Right lobe of liver (tissue), 6 donors: ENCODE results near the gene LGR5. TPM values are rescaled to one million over a fixed set of nuclear protein-coding genes. Genes with fewer than 3 reads are reported as not detected.

Source experiments
- ATAC-seq, 4 donors: fragments of 200-7000 bp; cut with Tn5 transposase; one replicate each; pipeline ENCODE4 v1.9.1; 2020; ENCODE audit warnings: mild to moderate bottlenecking in 4 of 4, moderate library complexity in 4 of 4
- DNase-seq, 3 donors: peaks; one replicate each; pipeline ENCODE4 v3.0.0-alpha.2; 2020
- H3K27ac ChIP-seq, 3 donors: fragments of 200-600 bp; one replicate each; pipeline ENCODE4 v1.8.0; 2022
- H3K27me3 ChIP-seq, 2 donors: fragments of 200-600 bp; one replicate each; pipeline ENCODE4 v1.8.0; 2022
- H3K36me3 ChIP-seq, 4 donors: fragments of 200-600 bp; sonication (generic) in 1 of 4; one replicate each; pipeline versions ENCODE4 v1.5.1 to v1.8.0; 2017 to 2022; ENCODE audit warnings: control low read depth in 1 of 4
- H3K4me1 ChIP-seq, 4 donors: fragments of 200-600 bp; sonication (generic) in 1 of 4; one replicate each; pipeline versions ENCODE4 v1.5.1 to v1.8.0; 2017 to 2022; ENCODE audit warnings: control low read depth in 1 of 4
- H3K4me3 ChIP-seq, 3 donors: fragments of 200-600 bp; one replicate each; pipeline ENCODE4 v1.8.0; 2022
- H3K9me3 ChIP-seq, 4 donors: fragments of 200-600 bp; sonication (generic) in 1 of 4; one replicate each; pipeline versions ENCODE4 v1.5.1 to v1.8.0; 2017 to 2022; ENCODE audit warnings: control low read depth in 1 of 4
- CTCF ChIP-seq, 4 donors: fragments of 200-600 bp in 3 of 4; fragments of 450-650 bp in 1 of 4; IDR thresholded peaks; one replicate each; pipeline versions ENCODE4 v1.5.1 to v1.8.0; 2016 to 2022; ENCODE audit warnings: antibody characterized with exemption in 4 of 4, mild to moderate bottlenecking in 2 of 4
- POLR2A ChIP-seq: fragments of 450-650 bp; IDR thresholded peaks from one replicate; pipeline ENCODE4 v1.6.1; 2017; ENCODE audit warnings: antibody characterized with exemption, mild to moderate bottlenecking
- WGBS: methylation state at CpG from one replicate; pipeline ENCODE4 v1.1.6; 2018; ENCODE audit warnings: low coverage, low lambda C conversion rate; ENCODE audit not compliant: insufficient coverage; ENCODE audit errors: missing lambda C conversion rate; 5-methylcytosine and 5-hydroxymethylcytosine counted together
- intact Hi-C, 2 donors: fragments of 100-400 bp; cut with DNase I; formaldehyde crosslinking; loops; one replicate each; pipeline versions ENCODE4 v1.11.2 to v1.14.1; 2022
- total RNA-seq, 6 experiments: library from RNA; depleted of rRNA in 2 of 6; stranded (reverse); fragments of >200 nt in 2 of 6; fragmentation: NEBNext Ultra II Directional in 3 of 6; extraction: Animal tissue kit (Norgen Biotek cat#: 25700) in 3 of 6; gene quantifications; one replicate each; pipeline versions ENCODE4 v1.1.0 to v1.2.4, GENCODE V29; 2016 to 2023
- donor health status: DM: no; HTN: yes; CAD: no.
- donor health status: DM: no; HTN: no; CAD: no.
- donor health status: DM: no; HTN: no; CAD: no.
- donor health status: DM: no; HTN: yes; CAD: no.
- donor health status: DM: no; HTN: yes; CAD: no.

The LGR5 gene
- total RNA-seq, 6 experiments from 2014 or later, result 0.11 to 0.31 (median 0.17) TPM

- H3K27ac ChIP-seq, result no peak overlapping the region
- no peak for TF ChIP-seq CTCF (IDR thresholded peaks at IDR 0.05)
- no peak for TF ChIP-seq POLR2A
- 78% methylated on average over 5 of the region's 5 CpGs for WGBS
- H3K4me1 ChIP-seq, result no peaks in the 10 kb centered on the region
- DNase-seq, result no peak
- no peaks in the 10 kb centered on the region for H3K36me3 ChIP-seq
- no peak for ATAC-seq
- no peaks in the 10 kb centered on the region for H3K27me3 ChIP-seq
- intact Hi-C loops, result no loop called here
- no peak overlapping the region for H3K4me3 ChIP-seq
- H3K9me3 ChIP-seq, result peaks cover 0 to 4% (median 0%) of the 10 kb centered on the region in 4 donors
These were observed 6.7 kb upstream of the LGR5 start for GRCh38 chr12:71432936-71433335.

- H3K9me3 ChIP-seq, result peaks cover 0 to 4% (median 0%) of the 10 kb centered on the region in 4 donors
- TF ChIP-seq POLR2A (no peak), CTCF (IDR thresholded peaks at IDR 0.05) (no peak)
- no peaks in the 10 kb centered on the region for H3K27me3 ChIP-seq
- H3K36me3 ChIP-seq, result no peaks in the 10 kb centered on the region
- intact Hi-C loops, result no loop called here
- ATAC-seq (no peak), DNase-seq (no peak)
- H3K4me1 ChIP-seq, result peaks cover 0 to 19% (median 2%) of the 10 kb centered on the region in 4 donors
- no peak overlapping the region for H3K27ac ChIP-seq
- H3K4me3 ChIP-seq, result no peak overlapping the region
These were observed 2.9 kb upstream of the LGR5 start for GRCh38 chr12:71436696-71437095.

GRCh38 chr12:71438670-71439361 is 782 bp upstream of the LGR5 start:
- ATAC-seq (peak; percentile 47 to 69 (median 62)), DNase-seq (no peak)
- peaks cover 0 to 19% (median 2%) of the 10 kb centered on the region in 4 donors for H3K4me1 ChIP-seq
- TF ChIP-seq CTCF (IDR thresholded peaks at IDR 0.05) (no peak), POLR2A (no peak)
- intact Hi-C loops, result no loop called here
- no peaks in the 10 kb centered on the region for H3K36me3 ChIP-seq
- H3K4me3 ChIP-seq, result peak overlapping the region in 1 of 3 donors; percentile 49
- no peak overlapping the region for H3K27ac ChIP-seq
- WGBS, result 4% methylated on average over 15 of the region's 17 CpGs
- no peaks in the 10 kb centered on the region for H3K27me3 ChIP-seq
- H3K9me3 ChIP-seq, result peaks cover 0 to 4% (median 0%) of the 10 kb centered on the region in 4 donors

- Histone ChIP-seq H3K4me1 (peaks cover 0 to 19% (median 2%) of the 10 kb centered on the region in 4 donors), H3K27ac (no peak overlapping the region), H3K9me3 (peaks cover 0 to 4% (median 0%) of the 10 kb centered on the region in 4 donors), H3K27me3 (no peaks in the 10 kb centered on the region), H3K4me3 (peak overlapping the region in 2 of 3 donors; percentile 32 to 49), H3K36me3 (no peaks in the 10 kb centered on the region)
- 2% methylated on average over 17 of the region's 17 CpGs for WGBS
- TF ChIP-seq POLR2A, result no peak
- TF ChIP-seq CTCF (IDR thresholded peaks at IDR 0.05), result no peak
- ATAC-seq, result no peak
- DNase-seq, result no peak
- intact Hi-C loops, result no loop called here
These were observed 311 bp upstream of the LGR5 start for GRCh38 chr12:71439362-71439612.
